ENCODE data around the gene MSTN.

GRCh38 chr2:190079160-190079559 lies 16.6 kb upstream of the MSTN start:
- no peak for TF ChIP-seq CTCF (IDR thresholded peaks at IDR 0.05; ENCODE audit: poor library complexity)
- TF ChIP-seq EZH2 (IDR thresholded peaks at IDR 0.05; ENCODE audit: borderline replicate concordance), result no peak

Data from hepatocyte (in vitro differentiated cells).